ENCODE data around the gene MICU1.

GRCh38 chr10:72593963-72594362 lies 31.9 kb downstream of the MICU1 start:
- no peak for TF ChIP-seq CTCF (IDR thresholded peaks at IDR 0.05)
- TF ChIP-seq POLR2A (IDR thresholded peaks at IDR 0.05): no peak
